IPS-18c (cell line): ENCODE data around the gene ASTN2.

ENCODE experiments used
- H3K4me3 ChIP-seq: 2 replicates; pipeline ENCODE4 v1.7.0; 2013; ENCODE audit warnings: low read depth, mild to moderate bottlenecking, low read length, moderate library complexity; ENCODE audit not compliant: insufficient read depth
- H3K9me3 ChIP-seq: one replicate; pipeline ENCODE4 v1.6.1; 2013; ENCODE audit warnings: mild to moderate bottlenecking, low read length, moderate library complexity; ENCODE audit not compliant: control insufficient read depth, insufficient read depth

The ASTN2 gene, protein sequence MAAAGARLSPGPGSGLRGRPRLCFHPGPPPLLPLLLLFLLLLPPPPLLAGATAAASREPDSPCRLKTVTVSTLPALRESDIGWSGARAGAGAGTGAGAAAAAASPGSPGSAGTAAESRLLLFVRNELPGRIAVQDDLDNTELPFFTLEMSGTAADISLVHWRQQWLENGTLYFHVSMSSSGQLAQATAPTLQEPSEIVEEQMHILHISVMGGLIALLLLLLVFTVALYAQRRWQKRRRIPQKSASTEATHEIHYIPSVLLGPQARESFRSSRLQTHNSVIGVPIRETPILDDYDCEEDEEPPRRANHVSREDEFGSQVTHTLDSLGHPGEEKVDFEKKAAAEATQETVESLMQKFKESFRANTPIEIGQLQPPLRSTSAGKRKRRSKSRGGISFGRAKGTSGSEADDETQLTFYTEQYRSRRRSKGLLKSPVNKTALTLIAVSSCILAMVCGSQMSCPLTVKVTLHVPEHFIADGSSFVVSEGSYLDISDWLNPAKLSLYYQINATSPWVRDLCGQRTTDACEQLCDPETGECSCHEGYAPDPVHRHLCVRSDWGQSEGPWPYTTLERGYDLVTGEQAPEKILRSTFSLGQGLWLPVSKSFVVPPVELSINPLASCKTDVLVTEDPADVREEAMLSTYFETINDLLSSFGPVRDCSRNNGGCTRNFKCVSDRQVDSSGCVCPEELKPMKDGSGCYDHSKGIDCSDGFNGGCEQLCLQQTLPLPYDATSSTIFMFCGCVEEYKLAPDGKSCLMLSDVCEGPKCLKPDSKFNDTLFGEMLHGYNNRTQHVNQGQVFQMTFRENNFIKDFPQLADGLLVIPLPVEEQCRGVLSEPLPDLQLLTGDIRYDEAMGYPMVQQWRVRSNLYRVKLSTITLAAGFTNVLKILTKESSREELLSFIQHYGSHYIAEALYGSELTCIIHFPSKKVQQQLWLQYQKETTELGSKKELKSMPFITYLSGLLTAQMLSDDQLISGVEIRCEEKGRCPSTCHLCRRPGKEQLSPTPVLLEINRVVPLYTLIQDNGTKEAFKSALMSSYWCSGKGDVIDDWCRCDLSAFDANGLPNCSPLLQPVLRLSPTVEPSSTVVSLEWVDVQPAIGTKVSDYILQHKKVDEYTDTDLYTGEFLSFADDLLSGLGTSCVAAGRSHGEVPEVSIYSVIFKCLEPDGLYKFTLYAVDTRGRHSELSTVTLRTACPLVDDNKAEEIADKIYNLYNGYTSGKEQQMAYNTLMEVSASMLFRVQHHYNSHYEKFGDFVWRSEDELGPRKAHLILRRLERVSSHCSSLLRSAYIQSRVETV (N-terminal part only)

GRCh38 chr9:117414906-117415331 lies at the start of gene ASTN2:
Gene ASTN2, minus strand, starts transcription at chr9:117415057. Its CDS starts 119 bp downstream, at chr9:117414938.
- Histone ChIP-seq H3K4me3 (peak within 1 kb of the TSS; percentile 66), H3K9me3 (no peaks in the 10 kb centered on the region)

DNA sequence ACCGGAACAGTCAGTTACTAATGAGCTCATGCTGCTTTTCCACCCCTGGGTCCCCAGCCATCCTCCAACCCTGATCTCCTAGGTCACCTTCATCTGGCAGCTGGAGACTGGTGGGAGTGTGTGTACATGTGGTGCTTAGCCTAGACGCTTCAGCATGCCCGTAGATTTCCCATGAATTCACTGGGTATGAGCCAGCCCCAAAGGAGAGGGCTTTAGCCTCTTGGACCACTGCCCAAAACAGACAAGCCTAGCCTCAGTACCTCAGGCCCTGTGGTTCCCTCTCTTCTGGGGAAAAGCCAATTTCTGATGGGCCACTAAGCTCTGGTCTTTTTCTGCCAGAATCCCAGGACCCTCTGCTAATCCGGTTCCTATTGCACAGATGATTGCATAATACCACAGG lies 48.0 kb upstream of the ASTN2 start:
- H3K4me3 ChIP-seq = no peak overlapping the region
- no peaks in the 10 kb centered on the region for H3K9me3 ChIP-seq

DNA sequence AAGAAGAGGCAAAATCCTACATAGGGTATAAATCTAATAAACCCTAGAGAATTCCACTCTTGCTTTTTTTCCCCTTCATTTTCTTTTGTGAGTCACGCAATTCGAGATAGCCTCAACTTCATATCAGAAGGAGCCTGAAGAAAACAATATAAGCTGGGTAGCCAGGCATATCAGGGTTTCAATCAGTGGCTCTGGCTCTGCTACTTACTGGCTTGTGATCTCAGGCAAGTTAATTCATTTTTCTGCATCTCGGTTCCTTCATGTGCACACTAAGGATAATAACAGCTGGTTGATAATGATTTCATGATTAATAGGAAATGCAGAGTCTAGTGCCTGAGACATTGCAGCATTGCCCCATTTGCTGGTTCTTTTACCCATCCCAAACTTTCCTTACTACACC lies 46.5 kb upstream of the ASTN2 start:
- Histone ChIP-seq H3K4me3 (no peak overlapping the region), H3K9me3 (no peaks in the 10 kb centered on the region)

- Histone ChIP-seq H3K4me3 (no peak overlapping the region), H3K9me3 (no peaks in the 10 kb centered on the region)
Observed at GRCh38 chr9:117460743-117461142, 45.9 kb upstream of the ASTN2 start.

DNA sequence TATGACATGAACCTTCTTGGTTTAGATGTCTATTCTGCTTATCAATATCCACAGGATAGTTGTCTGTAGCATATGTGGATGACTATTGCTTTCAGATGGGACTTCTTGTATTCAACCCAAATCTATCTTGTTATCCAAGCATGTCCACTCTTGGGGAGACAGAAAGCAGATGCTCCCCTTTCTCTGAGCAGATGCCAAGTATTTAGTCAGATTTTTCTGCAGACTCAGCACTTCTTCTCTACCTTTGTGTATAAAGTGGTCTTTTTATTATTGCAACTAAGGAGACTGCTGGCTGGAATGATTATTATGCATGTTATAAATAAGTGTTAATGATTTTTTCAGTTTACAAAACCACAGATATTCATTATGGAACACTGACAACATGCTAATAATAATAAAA lies 45.1 kb upstream of the ASTN2 start:
- Histone ChIP-seq H3K4me3 (no peak overlapping the region), H3K9me3 (no peaks in the 10 kb centered on the region)

GRCh38 chr9:117458066-117458465 lies 43.2 kb upstream of the ASTN2 start:
- no peak overlapping the region for H3K4me3 ChIP-seq

DNA sequence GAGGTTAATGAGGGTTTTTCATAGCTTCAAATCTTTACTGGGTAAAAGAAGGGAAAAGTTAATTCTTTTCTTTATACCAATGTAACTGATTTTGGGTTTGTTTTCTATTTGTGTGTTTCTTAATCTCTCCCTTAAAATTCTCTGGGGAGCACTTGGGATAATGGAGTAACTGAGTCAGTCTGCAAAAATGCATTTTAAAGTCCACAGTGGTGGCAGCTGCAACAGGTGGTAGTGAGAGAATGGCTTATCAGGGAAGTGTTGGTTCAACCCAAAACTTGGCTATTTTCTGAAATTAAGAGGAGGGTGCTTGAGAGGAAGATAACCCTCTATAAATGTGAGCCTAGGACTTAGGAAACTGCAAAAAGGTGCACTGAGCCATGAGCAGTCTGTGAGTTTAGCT lies 39.9 kb upstream of the ASTN2 start:
- no peaks in the 10 kb centered on the region for H3K9me3 ChIP-seq

More at GRCh38 chr9:117458066-117458465, 43.2 kb upstream of the ASTN2 start:
- no peaks in the 10 kb centered on the region for H3K9me3 ChIP-seq

DNA sequence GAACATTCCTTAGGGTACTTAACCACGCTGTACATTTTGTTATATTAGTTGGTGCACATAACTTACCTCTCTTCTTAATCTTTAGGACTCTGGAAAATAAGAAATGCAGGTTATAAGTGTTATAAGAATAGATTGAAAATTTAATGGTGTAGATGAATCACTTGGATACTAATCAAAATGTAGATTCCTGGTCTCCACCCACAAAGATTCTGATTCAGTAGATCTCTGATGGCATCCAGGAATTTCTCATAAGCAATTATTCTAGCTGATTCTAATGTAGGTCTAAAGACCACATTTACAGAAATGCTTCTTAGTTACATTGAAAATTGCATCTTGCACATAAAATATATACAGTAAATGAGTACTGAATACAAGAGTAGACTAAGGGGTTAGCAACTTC lies 38.9 kb upstream of the ASTN2 start:
- no peaks in the 10 kb centered on the region for H3K9me3 ChIP-seq
- no peak overlapping the region for H3K4me3 ChIP-seq

More for the DNA sequence above, 39.9 kb upstream of the ASTN2 start:
- no peak overlapping the region for H3K4me3 ChIP-seq

GRCh38 chr9:117451311-117451710 lies 36.5 kb upstream of the ASTN2 start:
- H3K4me3 ChIP-seq = no peak overlapping the region
- no peaks in the 10 kb centered on the region for H3K9me3 ChIP-seq

DNA sequence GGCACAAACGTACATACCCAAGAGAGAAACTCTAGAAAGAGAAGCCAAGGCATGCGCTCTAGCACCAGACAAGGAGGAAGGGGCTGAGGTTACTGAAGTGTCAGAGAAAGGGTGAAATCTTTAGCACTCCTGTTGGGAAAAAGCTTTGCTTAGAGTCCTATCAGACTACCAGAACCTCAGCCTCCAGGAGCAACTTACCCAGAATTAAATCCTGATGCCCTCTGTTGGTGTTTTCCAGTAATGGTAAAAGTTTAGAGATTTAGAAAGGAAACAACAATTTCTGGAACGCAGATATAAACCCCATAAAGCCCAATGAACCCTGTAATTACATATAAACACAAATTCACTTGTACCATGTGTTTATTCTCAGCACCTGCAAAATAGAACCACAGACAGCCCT lies 33.2 kb upstream of the ASTN2 start:
- Histone ChIP-seq H3K9me3 (no peaks in the 10 kb centered on the region), H3K4me3 (no peak overlapping the region)

GRCh38 chr9:117445631-117446030 lies 30.8 kb upstream of the ASTN2 start:
- Histone ChIP-seq H3K4me3 (no peak overlapping the region), H3K9me3 (no peaks in the 10 kb centered on the region)

DNA sequence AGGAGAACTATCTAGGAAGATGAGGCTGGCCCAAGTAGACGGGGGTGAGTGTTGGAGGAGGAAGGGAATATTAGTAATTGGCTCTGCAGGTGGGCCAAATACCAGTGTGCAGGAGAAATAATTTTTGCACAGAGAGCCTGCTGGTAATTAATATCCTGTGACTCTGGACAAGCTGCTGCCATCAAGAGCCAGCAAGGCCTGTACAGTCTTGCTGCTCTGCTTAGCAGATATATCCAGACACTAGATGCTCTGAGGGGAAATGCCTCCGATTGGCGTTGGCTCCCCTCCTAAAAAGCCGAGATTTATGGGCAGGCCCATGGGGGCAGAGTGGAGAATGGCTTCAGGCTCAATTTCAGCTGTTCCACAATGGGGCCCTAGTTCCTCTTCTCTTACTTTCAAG lies 29.6 kb upstream of the ASTN2 start:
- no peaks in the 10 kb centered on the region for H3K9me3 ChIP-seq

GRCh38 chr9:117437283-117437682 lies 22.4 kb upstream of the ASTN2 start:
- H3K9me3 ChIP-seq = no peaks in the 10 kb centered on the region

More for the DNA sequence above, 29.6 kb upstream of the ASTN2 start:
- no peak overlapping the region for H3K4me3 ChIP-seq

DNA sequence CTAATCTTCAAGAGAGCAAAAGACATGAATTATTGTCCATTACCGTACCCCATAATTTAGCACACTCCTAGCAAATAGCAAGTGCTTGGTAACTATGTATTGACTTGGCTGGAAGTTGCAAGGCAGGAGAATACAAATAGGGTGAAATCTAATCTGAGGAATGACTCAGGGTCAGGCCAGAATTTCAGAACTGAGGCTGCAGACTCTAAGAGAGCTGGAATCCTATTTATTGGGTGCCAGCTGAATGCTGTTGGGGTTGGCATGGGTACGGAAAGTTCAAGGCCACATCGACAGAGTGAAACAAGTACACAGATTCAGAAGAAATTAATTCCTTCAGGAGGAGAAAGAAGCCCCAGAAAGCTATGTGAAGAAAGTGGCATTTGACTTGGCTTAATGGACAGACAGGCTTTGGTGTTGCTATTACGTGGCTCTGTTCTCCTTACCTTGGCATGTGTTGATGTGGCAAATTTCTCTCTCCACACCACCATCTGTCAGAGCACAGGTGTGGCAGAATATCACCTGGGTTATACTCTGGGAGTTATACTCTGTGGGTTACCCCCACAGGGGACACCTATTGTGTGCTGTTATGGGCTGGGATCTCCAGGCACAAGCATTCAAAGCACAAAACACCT lies 20.9 kb upstream of the ASTN2 start:
- Histone ChIP-seq H3K9me3 (no peaks in the 10 kb centered on the region), H3K4me3 (no peak overlapping the region)

More at GRCh38 chr9:117437283-117437682, 22.4 kb upstream of the ASTN2 start:
- no peak overlapping the region for H3K4me3 ChIP-seq

GRCh38 chr9:117434566-117434965 lies 19.7 kb upstream of the ASTN2 start:
- H3K9me3 ChIP-seq = no peaks in the 10 kb centered on the region
- no peak overlapping the region for H3K4me3 ChIP-seq

DNA sequence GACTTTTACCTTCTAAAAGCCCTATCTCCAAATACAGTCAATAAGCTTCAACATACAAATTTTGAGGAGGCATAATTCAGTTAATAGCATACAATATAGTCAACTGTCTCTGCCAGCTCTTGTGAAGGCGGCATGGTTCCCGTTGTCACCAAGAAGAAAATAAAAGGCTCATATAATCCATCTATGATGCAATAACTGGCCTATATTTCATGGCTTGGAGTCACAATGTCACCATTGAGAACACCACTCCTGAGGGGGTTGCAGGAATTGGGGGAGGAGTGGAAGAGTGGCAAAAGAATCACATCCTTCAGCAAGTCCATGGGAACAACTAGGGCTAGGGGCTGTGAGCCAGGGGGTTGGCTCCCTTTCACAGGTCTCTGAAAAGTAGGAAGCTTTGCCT lies 16.0 kb upstream of the ASTN2 start:
- H3K4me3 ChIP-seq = no peak overlapping the region
- no peaks in the 10 kb centered on the region for H3K9me3 ChIP-seq
